SU-DHL-6 (cell line): Measurements from ENCODE around the gene P2RY8.

Experiments used
- CTCF ChIP-seq: fragments of 200-600 bp; sonication (generic); IDR thresholded peaks from one replicate; pipeline ENCODE4 v1.5.1; 2017; ENCODE audit warnings: antibody characterized with exemption, mild to moderate bottlenecking, low read length, moderate library complexity; ENCODE audit not compliant: insufficient read depth, poor library complexity, severe bottlenecking
- EZH2phosphoT487 ChIP-seq: fragments of 200-600 bp; sonication (generic), shearing (Covaris generic); conservative IDR thresholded peaks from 2 replicates; pipeline ENCODE4 v1.6.1; 2018; ENCODE audit warnings: mild to moderate bottlenecking, antibody characterized with exemption, low read length, moderate library complexity, mixed read lengths

GRCh38 chrX:1529756-1530155 lies 7.2 kb downstream of the P2RY8 start:
- TF ChIP-seq CTCF (no peak), EZH2phosphoT487 (no peak)
